KMS-11 (cell line): ENCODE data around the gene NPSR1.
"Not testable (repeated sequence)": the region's sequence is repeated elsewhere in the genome, so short reads cannot be mapped to it uniquely, and the experiment has no call there.

Experiments used
- H2AFZ ChIP-seq: fragments of 200-600 bp; sonication (generic); 2 replicates; pipeline ENCODE4 v1.6.1; 2016; ENCODE audit warnings: antibody characterized with exemption, mixed run types, low read depth
- H3K27ac ChIP-seq: fragments of 200-600 bp; sonication (generic); 2 replicates; pipeline ENCODE4 v1.6.1; 2016; ENCODE audit warnings: mild to moderate bottlenecking, mixed run types
- H3K27me3 ChIP-seq: fragments of 200-600 bp; sonication (generic); 2 replicates; pipeline ENCODE4 v1.6.1; 2017; ENCODE audit warnings: mild to moderate bottlenecking, low read depth, mixed run types, moderate library complexity; ENCODE audit not compliant: insufficient read depth
- H3K36me3 ChIP-seq: fragments of 200-600 bp; sonication (generic); 2 replicates; pipeline ENCODE4 v1.6.1; 2017; ENCODE audit warnings: mild to moderate bottlenecking, mixed run types; ENCODE audit not compliant: insufficient read depth
- H3K4me1 ChIP-seq: fragments of 200-600 bp; sonication (generic); 2 replicates; pipeline ENCODE4 v1.6.1; 2016; ENCODE audit warnings: mild to moderate bottlenecking, low read depth, mixed run types; ENCODE audit not compliant: poor library complexity, severe bottlenecking
- H3K4me2 ChIP-seq: fragments of 200-600 bp; sonication (generic); 2 replicates; pipeline ENCODE4 v1.7.0; 2016; ENCODE audit warnings: mild to moderate bottlenecking, mixed run types
- H3K4me3 ChIP-seq: fragments of 200-600 bp; sonication (generic); IDR thresholded peaks from 2 replicates; pipeline ENCODE4 v1.6.1; 2017; ENCODE audit warnings: low read depth, low read length, mixed read lengths; ENCODE audit not compliant: insufficient read depth
- H3K79me2 ChIP-seq: fragments of 200-600 bp; sonication (generic); 2 replicates; pipeline ENCODE4 v1.6.1; 2016; ENCODE audit warnings: low read depth, mixed run types; ENCODE audit not compliant: insufficient read depth
- H3K9ac ChIP-seq: fragments of 200-600 bp; sonication (generic); 2 replicates; pipeline ENCODE4 v1.6.1; 2016; ENCODE audit warnings: mild to moderate bottlenecking, mixed run types
- H4K20me1 ChIP-seq: fragments of 200-600 bp; sonication (generic); 2 replicates; pipeline ENCODE4 v1.6.1; 2016; ENCODE audit warnings: mild to moderate bottlenecking, mixed run types; ENCODE audit not compliant: insufficient read depth
- TF ChIP-seq, protein P1 (sequence below): fragments of 200-600 bp; sonication (generic); conservative IDR thresholded peaks from 2 replicates; pipeline ENCODE4 v1.6.1; 2017; ENCODE audit warnings: low read depth, mild to moderate bottlenecking, antibody characterized with exemption, low read length, moderate library complexity, mixed read lengths

Gene NPSR1

DNA sequence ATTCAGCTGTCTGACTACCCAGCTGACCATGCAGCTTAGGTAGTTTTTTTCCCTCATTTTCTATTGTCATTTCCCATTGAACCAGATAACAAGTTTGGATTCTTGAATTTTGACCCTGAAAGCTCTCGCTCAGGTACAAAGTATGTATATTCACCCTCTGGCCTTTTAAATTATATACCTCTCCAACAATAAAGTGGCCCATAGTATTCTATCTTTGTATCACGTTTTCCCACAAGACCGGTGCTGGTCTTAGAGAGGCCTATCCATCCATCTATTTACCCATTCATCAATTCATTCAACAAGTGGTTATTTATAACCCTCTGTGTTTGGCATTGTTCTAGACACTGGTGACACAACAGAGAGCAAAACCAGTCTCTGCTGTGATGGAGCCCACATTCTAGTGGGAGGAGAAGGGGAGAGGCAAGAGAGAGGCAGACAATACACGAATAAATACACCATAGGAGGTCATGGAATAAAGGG is 35.2 kb upstream of the NPSR1 start:
- no peaks in the 10 kb centered on the region for H3K4me1 ChIP-seq
- no peak overlapping the region for H3K4me2 ChIP-seq
- no peaks in the 10 kb centered on the region for H3K27me3 ChIP-seq
- no peaks in the 10 kb centered on the region for H3K79me2 ChIP-seq
- no peak overlapping the region for H3K27ac ChIP-seq
- no peak overlapping the region for H3K4me3 ChIP-seq
- no peak overlapping the region for H2AFZ ChIP-seq
- no peaks in the 10 kb centered on the region for H4K20me1 ChIP-seq
- no peak overlapping the region for H3K9ac ChIP-seq
- no peaks in the 10 kb centered on the region for H3K36me3 ChIP-seq
- TF ChIP-seq, protein P1, sequence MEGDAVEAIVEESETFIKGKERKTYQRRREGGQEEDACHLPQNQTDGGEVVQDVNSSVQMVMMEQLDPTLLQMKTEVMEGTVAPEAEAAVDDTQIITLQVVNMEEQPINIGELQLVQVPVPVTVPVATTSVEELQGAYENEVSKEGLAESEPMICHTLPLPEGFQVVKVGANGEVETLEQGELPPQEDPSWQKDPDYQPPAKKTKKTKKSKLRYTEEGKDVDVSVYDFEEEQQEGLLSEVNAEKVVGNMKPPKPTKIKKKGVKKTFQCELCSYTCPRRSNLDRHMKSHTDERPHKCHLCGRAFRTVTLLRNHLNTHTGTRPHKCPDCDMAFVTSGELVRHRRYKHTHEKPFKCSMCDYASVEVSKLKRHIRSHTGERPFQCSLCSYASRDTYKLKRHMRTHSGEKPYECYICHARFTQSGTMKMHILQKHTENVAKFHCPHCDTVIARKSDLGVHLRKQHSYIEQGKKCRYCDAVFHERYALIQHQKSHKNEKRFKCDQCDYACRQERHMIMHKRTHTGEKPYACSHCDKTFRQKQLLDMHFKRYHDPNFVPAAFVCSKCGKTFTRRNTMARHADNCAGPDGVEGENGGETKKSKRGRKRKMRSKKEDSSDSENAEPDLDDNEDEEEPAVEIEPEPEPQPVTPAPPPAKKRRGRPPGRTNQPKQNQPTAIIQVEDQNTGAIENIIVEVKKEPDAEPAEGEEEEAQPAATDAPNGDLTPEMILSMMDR = no peak

DNA sequence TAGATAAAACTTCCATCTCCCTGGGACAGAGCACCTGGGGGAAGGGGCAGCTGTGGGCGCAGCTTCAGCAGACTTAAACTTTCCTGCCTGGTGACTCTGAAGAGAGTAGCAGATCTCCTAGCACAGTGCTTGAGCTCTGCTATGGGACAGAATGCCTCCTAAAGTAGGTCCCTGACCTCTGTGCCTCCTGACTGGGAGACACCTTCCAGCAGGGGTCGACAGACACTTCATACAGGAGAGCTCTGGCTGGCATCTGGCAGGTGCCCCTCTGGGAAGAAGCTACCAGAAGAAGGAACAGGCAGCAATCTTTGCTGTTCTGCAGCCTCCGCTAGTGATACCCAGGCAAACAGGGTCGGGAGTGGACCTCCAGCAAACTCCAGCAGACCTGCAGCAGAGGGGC is 29.4 kb upstream of the NPSR1 start:
- not testable (repeated sequence) for H3K4me3 ChIP-seq, H3K27me3 ChIP-seq

DNA sequence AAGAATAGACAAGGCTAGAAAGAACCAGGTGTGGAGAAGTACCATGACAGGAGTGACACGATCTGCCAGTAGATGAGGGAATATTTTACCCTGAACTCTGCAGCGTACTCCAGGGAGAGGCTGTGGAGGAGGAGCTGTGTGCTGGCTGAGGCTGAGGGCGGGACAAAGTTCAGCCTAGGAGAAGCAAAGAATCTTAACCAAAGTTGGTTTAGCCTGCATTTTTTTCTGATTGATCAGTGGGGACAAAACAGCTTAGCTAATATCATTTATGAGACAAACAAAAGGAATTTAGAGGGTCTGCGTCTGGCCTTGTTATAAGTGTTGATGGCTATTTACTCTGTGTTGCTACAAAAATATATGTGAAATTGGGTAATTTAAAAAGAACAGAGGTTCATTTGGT is 5.2 kb upstream of the NPSR1 start:
- Histone ChIP-seq H2AFZ (no peak overlapping the region), H3K36me3 (no peaks in the 10 kb centered on the region), H3K9ac (no peak overlapping the region), H3K79me2 (no peaks in the 10 kb centered on the region), H3K4me3 (no peak overlapping the region), H3K4me2 (no peak overlapping the region), H3K27me3 (no peaks in the 10 kb centered on the region), H4K20me1 (no peaks in the 10 kb centered on the region), H3K27ac (no peak overlapping the region), H3K4me1 (no peaks in the 10 kb centered on the region)
- TF ChIP-seq, protein P1 = no peak

More for the DNA sequence above, 29.4 kb upstream of the NPSR1 start:
- not testable (repeated sequence) for H3K9ac ChIP-seq, H3K36me3 ChIP-seq, H4K20me1 ChIP-seq, H3K79me2 ChIP-seq, H3K27ac ChIP-seq, H2AFZ ChIP-seq, H3K4me2 ChIP-seq, H3K4me1 ChIP-seq

DNA sequence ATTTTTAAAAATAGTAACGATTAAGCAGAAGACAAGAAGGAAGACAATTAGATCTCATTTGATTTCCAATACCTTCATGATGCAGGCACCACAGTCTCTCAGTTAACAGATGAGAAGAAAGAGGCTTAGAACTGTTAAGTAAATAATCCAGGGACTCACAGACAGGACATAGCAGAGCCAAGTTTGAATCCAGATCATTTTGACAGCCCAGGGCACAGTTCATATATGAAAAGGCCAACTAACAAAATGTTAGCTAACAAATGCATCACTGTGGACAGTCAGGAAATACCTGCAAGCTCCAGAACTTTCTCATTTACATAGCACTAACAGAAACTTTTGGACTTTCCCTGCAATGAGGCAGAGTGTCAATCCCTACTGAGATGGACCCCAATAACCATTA is 4.2 kb upstream of the NPSR1 start:
- Histone ChIP-seq H3K4me2 (no peak overlapping the region), H3K4me1 (no peaks in the 10 kb centered on the region), H3K4me3 (no peak overlapping the region), H3K79me2 (no peaks in the 10 kb centered on the region), H3K27ac (no peak overlapping the region), H3K36me3 (no peaks in the 10 kb centered on the region), H2AFZ (no peak overlapping the region), H3K9ac (no peak overlapping the region), H3K27me3 (no peaks in the 10 kb centered on the region), H4K20me1 (no peaks in the 10 kb centered on the region)
- TF ChIP-seq, protein P1 = no peak

DNA sequence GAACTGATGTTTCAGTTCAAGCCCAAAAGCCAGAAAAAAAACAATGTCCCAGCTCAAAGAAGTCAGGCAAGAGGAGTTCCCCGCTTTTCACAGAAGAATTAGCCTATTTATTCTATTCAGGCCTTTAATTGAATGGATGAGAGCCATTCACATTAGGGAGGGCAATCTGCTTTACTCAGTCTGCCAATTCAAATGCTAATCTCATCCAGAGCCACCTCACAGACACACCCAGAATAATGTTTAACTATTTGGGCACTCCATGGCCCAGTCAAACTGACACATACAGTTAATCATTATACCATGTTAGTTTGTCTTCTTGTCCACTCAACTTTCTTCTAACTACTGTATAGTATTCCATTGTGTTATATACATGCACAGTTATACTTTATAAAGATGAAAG is 2.6 kb upstream of the NPSR1 start:
- TF ChIP-seq, protein P1 = no peak
- no peak overlapping the region for H3K9ac ChIP-seq
- H3K79me2 ChIP-seq = no peaks in the 10 kb centered on the region
- no peak overlapping the region for H2AFZ ChIP-seq
- no peaks in the 10 kb centered on the region for H3K27me3 ChIP-seq
- H3K36me3 ChIP-seq = no peaks in the 10 kb centered on the region
- no peak overlapping the region for H3K27ac ChIP-seq
- H3K4me1 ChIP-seq = no peaks in the 10 kb centered on the region
- no peaks in the 10 kb centered on the region for H4K20me1 ChIP-seq
- no peak overlapping the region for H3K4me2 ChIP-seq
- no peak overlapping the region for H3K4me3 ChIP-seq
